Loucy (cell line): Measurements from ENCODE around the gene RER1.

Experiments
- H2AFZ ChIP-seq: fragments of 200-600 bp; sonication (generic); 2 replicates; pipeline ENCODE4 v1.6.0; 2016; ENCODE audit warnings: antibody characterized with exemption, mild to moderate bottlenecking, low read length, moderate library complexity
- H3F3A ChIP-seq: fragments of 200-600 bp; 2 replicates; pipeline ENCODE4 v1.6.0; 2016; ENCODE audit warnings: antibody characterized with exemption, low read depth, mild to moderate bottlenecking
- H3K27me3 ChIP-seq: fragments of 200-600 bp; sonication (generic); 2 replicates; pipeline ENCODE4 v1.6.1; 2014; ENCODE audit warnings: low read length, mild to moderate bottlenecking; ENCODE audit not compliant: insufficient read depth, poor library complexity, severe bottlenecking
- H3K36me3 ChIP-seq: fragments of 200-600 bp; sonication (generic); 2 replicates; pipeline ENCODE4 v1.6.1; 2016; ENCODE audit warnings: low read length; ENCODE audit not compliant: insufficient read depth
- H3K4me1 ChIP-seq: fragments of 200-600 bp; sonication (generic); 2 replicates; pipeline ENCODE4 v1.5.1; 2014; ENCODE audit warnings: low read length, mild to moderate bottlenecking; ENCODE audit not compliant: insufficient read depth, poor library complexity, severe bottlenecking
- H3K4me2 ChIP-seq: fragments of 200-600 bp; sonication (generic); 2 replicates; pipeline ENCODE4 v1.6.0; 2014; ENCODE audit warnings: antibody characterized with exemption, low read length, low read depth, mild to moderate bottlenecking; ENCODE audit not compliant: poor library complexity, severe bottlenecking
- H3K4me3 ChIP-seq: fragments of 200-600 bp; sonication (generic); 2 replicates; pipeline ENCODE4 v1.5.1; 2014; ENCODE audit warnings: low read length, mild to moderate bottlenecking, mixed read lengths; ENCODE audit not compliant: poor library complexity, severe bottlenecking
- H3K79me2 ChIP-seq: fragments of 200-600 bp; sonication (generic); 2 replicates; pipeline ENCODE4 v1.6.1; 2014; ENCODE audit warnings: low read length; ENCODE audit not compliant: insufficient read depth
- H3K9ac ChIP-seq: fragments of 200-600 bp; sonication (generic); 2 replicates; pipeline ENCODE4 v1.6.0; 2014; ENCODE audit warnings: mild to moderate bottlenecking, low read depth, low read length, moderate library complexity; ENCODE audit not compliant: poor library complexity, severe bottlenecking
- H3K9me2 ChIP-seq: fragments of 200-600 bp; sonication (generic); replicated peaks from 2 replicates; pipeline ENCODE4 v1.6.1; 2016; ENCODE audit warnings: low read depth, low read length, mixed read lengths
- H3K9me3 ChIP-seq: fragments of 200-600 bp; sonication (generic); 2 replicates; pipeline ENCODE4 v1.6.1; 2014; ENCODE audit warnings: mild to moderate bottlenecking, antibody characterized with exemption, low read length, low read depth; ENCODE audit not compliant: insufficient read depth
- H4K20me1 ChIP-seq: fragments of 200-600 bp; sonication (generic); 2 replicates; pipeline ENCODE4 v1.6.0; 2014; ENCODE audit warnings: antibody characterized with exemption, low read length, mild to moderate bottlenecking; ENCODE audit not compliant: insufficient read depth, poor library complexity, severe bottlenecking
- EZH2phosphoT487 ChIP-seq: fragments of 200-600 bp; IDR thresholded peaks from 2 replicates; pipeline ENCODE4 v1.6.1; 2018; ENCODE audit warnings: antibody characterized with exemption, mild to moderate bottlenecking, moderate library complexity, borderline replicate concordance
- TF ChIP-seq, protein P1 (sequence below): fragments of 200-600 bp; sonication (generic); conservative IDR thresholded peaks from 2 replicates; pipeline ENCODE4 v1.5.1; 2014; ENCODE audit warnings: mild to moderate bottlenecking, antibody characterized with exemption, low read length

RER1 gene

DNA sequence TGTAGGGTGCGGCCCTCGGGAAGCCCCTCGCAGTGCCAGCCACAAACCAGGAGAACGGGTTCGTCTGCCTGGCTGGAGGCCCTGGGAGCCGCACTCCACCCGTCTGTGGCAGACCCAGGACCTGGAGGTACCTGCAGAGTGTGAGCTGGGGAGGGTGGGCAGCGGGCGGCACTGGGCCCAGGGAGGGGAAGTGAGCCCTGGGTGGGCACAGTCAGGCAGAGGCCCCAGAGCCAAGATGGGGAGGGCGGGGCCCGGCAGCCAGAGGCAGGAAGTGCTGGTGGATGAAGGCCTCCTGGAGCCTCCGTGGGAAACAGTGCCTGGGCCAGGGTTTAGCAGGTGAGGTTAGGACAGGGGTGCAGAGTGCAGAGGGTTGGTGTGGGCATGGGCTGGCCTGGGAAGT is 24.8 kb downstream of the RER1 start:
- H3K79me2 ChIP-seq, result peaks cover 31% of the 10 kb centered on the region
- peak overlapping the region; percentile 86 for H3K4me3 ChIP-seq
- H3K4me2 ChIP-seq, result peak overlapping the region; percentile 90
- no peaks in the 10 kb centered on the region for H3K27me3 ChIP-seq
- no peaks in the 10 kb centered on the region for H3K9me2 ChIP-seq
- no peaks in the 10 kb centered on the region for H4K20me1 ChIP-seq
- TF ChIP-seq EZH2phosphoT487, result no peak
- TF ChIP-seq, protein P1, sequence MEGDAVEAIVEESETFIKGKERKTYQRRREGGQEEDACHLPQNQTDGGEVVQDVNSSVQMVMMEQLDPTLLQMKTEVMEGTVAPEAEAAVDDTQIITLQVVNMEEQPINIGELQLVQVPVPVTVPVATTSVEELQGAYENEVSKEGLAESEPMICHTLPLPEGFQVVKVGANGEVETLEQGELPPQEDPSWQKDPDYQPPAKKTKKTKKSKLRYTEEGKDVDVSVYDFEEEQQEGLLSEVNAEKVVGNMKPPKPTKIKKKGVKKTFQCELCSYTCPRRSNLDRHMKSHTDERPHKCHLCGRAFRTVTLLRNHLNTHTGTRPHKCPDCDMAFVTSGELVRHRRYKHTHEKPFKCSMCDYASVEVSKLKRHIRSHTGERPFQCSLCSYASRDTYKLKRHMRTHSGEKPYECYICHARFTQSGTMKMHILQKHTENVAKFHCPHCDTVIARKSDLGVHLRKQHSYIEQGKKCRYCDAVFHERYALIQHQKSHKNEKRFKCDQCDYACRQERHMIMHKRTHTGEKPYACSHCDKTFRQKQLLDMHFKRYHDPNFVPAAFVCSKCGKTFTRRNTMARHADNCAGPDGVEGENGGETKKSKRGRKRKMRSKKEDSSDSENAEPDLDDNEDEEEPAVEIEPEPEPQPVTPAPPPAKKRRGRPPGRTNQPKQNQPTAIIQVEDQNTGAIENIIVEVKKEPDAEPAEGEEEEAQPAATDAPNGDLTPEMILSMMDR, result no peak
- H3F3A ChIP-seq, result no peaks in the 10 kb centered on the region
- peak overlapping the region; percentile 2; the same call in 1 of the 2 replicates for H2AFZ ChIP-seq
- no peaks in the 10 kb centered on the region for H3K9me3 ChIP-seq
- no peaks in the 10 kb centered on the region for H3K36me3 ChIP-seq
- peaks cover 42% of the 10 kb centered on the region for H3K4me1 ChIP-seq
- peak overlapping the region; percentile 87 for H3K9ac ChIP-seq

DNA sequence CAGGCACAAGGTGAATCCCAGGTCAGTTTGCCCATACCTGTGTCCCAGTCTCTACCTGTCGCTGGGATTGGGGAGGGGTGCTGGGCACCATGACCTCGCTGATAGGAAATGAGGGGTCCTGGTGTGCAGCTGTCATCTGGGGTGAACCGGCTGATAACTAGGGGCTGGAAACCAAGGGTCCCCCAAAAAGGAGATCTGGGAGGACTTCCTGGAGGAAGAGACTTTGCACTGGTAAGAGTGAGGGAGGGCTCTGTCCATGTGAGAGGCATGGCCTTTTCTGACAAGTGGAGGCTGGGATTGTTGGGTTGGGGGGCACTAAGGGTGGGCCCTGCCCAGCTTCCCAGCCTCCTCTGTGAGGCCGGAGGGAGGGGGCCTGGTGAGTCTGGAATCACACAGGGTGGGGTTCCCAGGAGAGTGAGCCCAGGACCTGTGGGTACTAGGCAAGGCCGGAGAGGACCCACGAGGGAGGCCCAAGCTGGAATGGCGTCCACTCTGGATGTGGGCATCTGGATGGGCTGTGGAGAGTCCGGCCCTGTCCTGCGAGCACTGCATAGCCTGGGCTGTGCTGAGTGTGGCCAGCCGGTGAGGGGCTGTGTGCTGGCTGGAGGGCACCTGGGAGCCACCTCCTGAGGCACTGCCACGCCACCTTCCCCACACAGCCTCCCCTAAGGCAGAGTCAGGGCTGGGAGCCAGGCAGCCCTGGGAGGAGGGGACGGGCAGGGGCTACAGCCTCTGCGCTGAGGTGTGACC is 25.6 kb downstream of the RER1 start:
- H3K4me1 ChIP-seq, result peaks cover 42% of the 10 kb centered on the region
- peak overlapping the region; percentile 90 for H3K4me2 ChIP-seq
- H3K9me2 ChIP-seq, result no peaks in the 10 kb centered on the region
- peaks cover 23% of the 10 kb centered on the region for H3K79me2 ChIP-seq
- H3F3A ChIP-seq, result no peaks in the 10 kb centered on the region
- no peaks in the 10 kb centered on the region for H4K20me1 ChIP-seq
- no peaks in the 10 kb centered on the region for H3K9me3 ChIP-seq
- H3K9ac ChIP-seq, result peak overlapping the region; percentile 87
- peak overlapping the region; percentile 86 for H3K4me3 ChIP-seq
- TF ChIP-seq, protein P1, result no peak
- no peak for TF ChIP-seq EZH2phosphoT487
- no peak overlapping the region for H2AFZ ChIP-seq
- H3K36me3 ChIP-seq, result no peaks in the 10 kb centered on the region
- no peaks in the 10 kb centered on the region for H3K27me3 ChIP-seq

DNA sequence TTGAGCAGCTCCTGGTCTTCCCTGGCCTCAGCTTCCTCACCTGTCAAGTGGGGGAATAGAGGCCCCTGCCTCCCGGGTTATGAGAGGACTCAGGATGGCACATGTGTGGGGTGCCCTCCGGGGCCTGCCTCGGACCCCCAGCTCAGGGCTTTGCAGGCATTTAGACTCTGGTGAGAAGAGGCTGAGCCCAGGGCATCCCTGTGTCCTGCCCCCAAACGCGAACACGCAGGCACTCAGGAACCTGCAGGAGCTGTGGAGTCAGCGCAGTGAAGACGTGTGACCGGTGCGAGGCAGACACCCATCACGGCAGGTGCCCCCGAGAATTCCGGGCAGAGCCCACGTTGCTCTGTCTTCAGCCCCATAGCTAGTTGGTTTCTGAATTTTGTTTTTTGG is 26.2 kb downstream of the RER1 start:
- H3K9me2 ChIP-seq, result no peaks in the 10 kb centered on the region
- no peaks in the 10 kb centered on the region for H4K20me1 ChIP-seq
- peaks cover 39% of the 10 kb centered on the region for H3K4me1 ChIP-seq
- peaks cover 22% of the 10 kb centered on the region for H3K79me2 ChIP-seq
- H3K27me3 ChIP-seq, result no peaks in the 10 kb centered on the region
- no peak overlapping the region for H3K9ac ChIP-seq
- H2AFZ ChIP-seq, result no peak overlapping the region
- TF ChIP-seq, protein P1, result no peak
- no peak for TF ChIP-seq EZH2phosphoT487
- no peaks in the 10 kb centered on the region for H3K9me3 ChIP-seq
- no peak overlapping the region for H3K4me3 ChIP-seq
- H3F3A ChIP-seq, result no peaks in the 10 kb centered on the region
- no peaks in the 10 kb centered on the region for H3K36me3 ChIP-seq
- H3K4me2 ChIP-seq, result no peak overlapping the region
